Smooth muscle cell (in vitro differentiated cells): Measurements from ENCODE around the gene KCNQ2. TPM values are rescaled to one million over a fixed set of nuclear protein-coding genes. Genes with fewer than 3 reads are reported as not detected.

Experiments used
- DNase-seq: peaks from one replicate; lab custom pipeline; 2025; ENCODE audit not compliant: unreplicated experiment; lab: John Stamatoyannopoulos, UW
- H2AFZ ChIP-seq: fragments of 200-600 bp; sonication (generic); 2 replicates; pipeline ENCODE4 v1.6.0; 2016; ENCODE audit warnings: antibody characterized with exemption, low read depth, mild to moderate bottlenecking
- H3F3A ChIP-seq: fragments of 200-600 bp; sonication (generic); 2 replicates; pipeline ENCODE4 v1.6.0; 2017; ENCODE audit warnings: antibody characterized with exemption, low read depth
- H3K27ac ChIP-seq: fragments of 200-600 bp; sonication (generic); 2 replicates; pipeline ENCODE4 v1.5.1; 2016; ENCODE audit warnings: low read depth, mild to moderate bottlenecking
- H3K27me3 ChIP-seq: fragments of 200-600 bp; sonication (generic); 2 replicates; pipeline ENCODE4 v1.6.1; 2016; ENCODE audit warnings: low read depth, mild to moderate bottlenecking
- H3K36me3 ChIP-seq: fragments of 200-600 bp; sonication (generic); 2 replicates; pipeline ENCODE4 v1.5.1; 2016; ENCODE audit warnings: low read depth
- H3K4me1 ChIP-seq: fragments of 200-600 bp; sonication (generic); 2 replicates; pipeline ENCODE4 v1.5.1; 2016; ENCODE audit warnings: low read depth
- H3K4me2 ChIP-seq: fragments of 200-600 bp; sonication (generic); 2 replicates; pipeline ENCODE4 v1.6.0; 2016; ENCODE audit warnings: mild to moderate bottlenecking
- H3K4me3 ChIP-seq: fragments of 200-600 bp; sonication (generic); 2 replicates; pipeline ENCODE4 v1.5.1; 2016; ENCODE audit warnings: mild to moderate bottlenecking
- H3K79me2 ChIP-seq: fragments of 200-600 bp; sonication (generic); 2 replicates; pipeline ENCODE4 v1.6.0; 2016; ENCODE audit warnings: low read depth, mild to moderate bottlenecking
- H3K9ac ChIP-seq: fragments of 200-600 bp; sonication (generic); 2 replicates; pipeline ENCODE4 v1.6.0; 2016; ENCODE audit warnings: low read depth
- H3K9me3 ChIP-seq: fragments of 200-600 bp; sonication (generic); replicated peaks from 2 replicates; pipeline ENCODE4 v1.5.1; 2016; ENCODE audit warnings: low read depth
- H4K20me1 ChIP-seq: fragments of 200-600 bp; sonication (generic); 2 replicates; pipeline ENCODE4 v1.6.0; 2016; ENCODE audit warnings: low read depth
- CTCF ChIP-seq: fragments of 200-600 bp; sonication (generic); IDR thresholded peaks from 2 replicates; pipeline ENCODE4 v1.5.1; 2017; ENCODE audit warnings: borderline replicate concordance, mild to moderate bottlenecking, antibody characterized with exemption; ENCODE audit not compliant: insufficient read depth, poor library complexity, severe bottlenecking
- WGBS: methylation state at CpG from one replicate; pipeline ENCODE4 v1.1.7; 2016; ENCODE audit warnings: low lambda C conversion rate; 5-methylcytosine and 5-hydroxymethylcytosine counted together
- polyA plus RNA-seq: library from polyadenylated mRNA; unstranded; fragments of >200 nt; fragmentation: Nextera tagmentation; extraction: Ambion mirVana; gene quantifications from 2 replicates; pipeline ENCODE4 v1.2.1, GENCODE V29; 2016
- total RNA-seq: library from RNA; depleted of rRNA; stranded (reverse); fragments of >200 nt; gene quantifications from 2 replicates; pipeline ENCODE4 v1.2.3, GENCODE V29; 2014

KCNQ2 gene
- total and polyA plus RNA-seq, 2 experiments from 2014 or later = 5.1 to 5.7 TPM

GRCh38 chr20:63409834-63410435 is 62.5 kb downstream of the KCNQ2 start:
- no peaks in the 10 kb centered on the region for H3K27me3 ChIP-seq
- no peak for TF ChIP-seq CTCF
- H3K9me3 ChIP-seq = no peaks in the 10 kb centered on the region
- H2AFZ ChIP-seq = no peak overlapping the region
- H3K4me1 ChIP-seq = no peaks in the 10 kb centered on the region
- H3K4me3 ChIP-seq = no peak overlapping the region
- no peak overlapping the region for H3K9ac ChIP-seq
- H4K20me1 ChIP-seq = no peaks in the 10 kb centered on the region
- H3K4me2 ChIP-seq = no peak overlapping the region
- 80% methylated on average over 17 of the region's 23 CpGs for WGBS
- no peak overlapping the region for H3K27ac ChIP-seq
- H3F3A ChIP-seq = no peaks in the 10 kb centered on the region
- no peak for DNase-seq
- no peaks in the 10 kb centered on the region for H3K79me2 ChIP-seq
- no peaks in the 10 kb centered on the region for H3K36me3 ChIP-seq

GRCh38 chr20:63409066-63409833 is 63.2 kb downstream of the KCNQ2 start:
- H4K20me1 ChIP-seq = no peaks in the 10 kb centered on the region
- H2AFZ ChIP-seq = no peak overlapping the region
- 83% methylated on average over 21 of the region's 21 CpGs for WGBS
- H3K79me2 ChIP-seq = no peaks in the 10 kb centered on the region
- no peaks in the 10 kb centered on the region for H3K4me1 ChIP-seq
- no peak for TF ChIP-seq CTCF
- H3K36me3 ChIP-seq = no peaks in the 10 kb centered on the region
- no peak overlapping the region for H3K4me2 ChIP-seq
- no peak for DNase-seq
- H3K9me3 ChIP-seq = no peaks in the 10 kb centered on the region
- H3K27ac ChIP-seq = no peak overlapping the region
- H3K27me3 ChIP-seq = no peaks in the 10 kb centered on the region
- no peak overlapping the region for H3K9ac ChIP-seq
- no peaks in the 10 kb centered on the region for H3F3A ChIP-seq
- H3K4me3 ChIP-seq = no peak overlapping the region

GRCh38 chr20:63408684-63409046 is 63.8 kb downstream of the KCNQ2 start:
- H3K9me3 ChIP-seq = no peaks in the 10 kb centered on the region
- H3K4me2 ChIP-seq = no peak overlapping the region
- TF ChIP-seq CTCF = no peak
- H3K79me2 ChIP-seq = no peaks in the 10 kb centered on the region
- no peak overlapping the region for H3K9ac ChIP-seq
- 92% methylated on average over 14 of the region's 21 CpGs for WGBS
- H3K4me3 ChIP-seq = no peak overlapping the region
- no peaks in the 10 kb centered on the region for H3K27me3 ChIP-seq
- no peaks in the 10 kb centered on the region for H3K36me3 ChIP-seq
- no peaks in the 10 kb centered on the region for H4K20me1 ChIP-seq
- no peak for DNase-seq
- no peak overlapping the region for H3K27ac ChIP-seq
- H3F3A ChIP-seq = no peaks in the 10 kb centered on the region
- no peaks in the 10 kb centered on the region for H3K4me1 ChIP-seq
- no peak overlapping the region for H2AFZ ChIP-seq
